Fibroblast of the aortic adventitia (primary cell): ENCODE results near the gene BBS1. TPM values are rescaled to one million over a fixed set of nuclear protein-coding genes. Genes with fewer than 3 reads are reported as not detected.
"Not testable (repeated sequence)": the region's sequence is repeated elsewhere in the genome, so short reads cannot be mapped to it uniquely, and the experiment has no call there.

ENCODE experiments used
- DNase-seq: peaks from one replicate; pipeline ENCODE4 v3.0.0-alpha.2; 2010; ENCODE audit warnings: low read depth
- H3K4me3 ChIP-seq: 2 replicates; pipeline ENCODE4 v1.5.1; 2011; ENCODE audit warnings: low read depth, mild to moderate bottlenecking, control low read depth, low read length, moderate library complexity
- total RNA-seq: library from RNA; depleted of rRNA; stranded (reverse); fragments of >200 nt; gene quantifications from 2 replicates; pipeline ENCODE4 v1.2.3, GENCODE V29; 2012; ENCODE audit warnings: low replicate concordance
- TF ChIP-seq, protein P1 (sequence below): IDR thresholded peaks from 2 replicates; pipeline ENCODE4 v1.5.1; 2011; ENCODE audit warnings: mild to moderate bottlenecking, low read length, control low read depth, inconsistent platforms; ENCODE audit not compliant: insufficient read depth

The BBS1 gene
- total RNA-seq, 1 donor: 41.7 TPM

DNA sequence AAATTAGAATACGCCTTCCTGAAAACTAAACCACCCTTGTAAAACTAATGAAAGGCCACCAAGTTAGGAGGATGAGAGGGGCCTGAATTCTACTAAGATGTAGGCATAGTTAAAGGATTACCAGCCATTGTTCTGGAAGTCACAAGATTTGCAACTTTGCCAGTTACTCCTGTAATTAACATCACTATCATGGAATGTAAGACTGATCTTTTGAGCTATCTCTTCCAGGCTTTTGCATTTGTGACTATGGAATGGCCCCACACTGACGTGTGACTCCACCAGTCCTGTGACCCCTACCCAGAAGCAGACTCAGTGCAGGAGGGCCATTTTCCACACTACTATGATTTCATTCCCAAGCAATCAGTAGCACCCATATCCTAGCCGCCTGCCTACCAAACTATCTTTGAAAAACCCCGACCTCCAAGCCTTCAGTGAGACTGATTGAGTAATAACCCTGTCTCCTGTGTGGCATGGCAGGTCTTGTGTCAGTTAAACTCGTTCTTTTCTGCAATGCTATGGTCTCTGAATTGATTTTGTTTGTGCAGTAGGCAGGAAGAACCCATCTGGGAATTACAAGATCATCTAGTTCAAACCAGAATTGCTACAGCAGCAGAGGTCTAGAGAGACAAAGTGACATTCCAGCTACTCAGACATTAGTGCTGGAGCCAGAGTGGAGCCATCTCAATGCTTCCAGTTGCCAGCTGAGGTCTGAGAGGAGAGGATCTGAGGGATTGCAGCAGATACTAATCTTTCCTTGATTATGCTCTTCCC, 59.8 kb downstream of the BBS1 start:
- TF ChIP-seq, protein P1, sequence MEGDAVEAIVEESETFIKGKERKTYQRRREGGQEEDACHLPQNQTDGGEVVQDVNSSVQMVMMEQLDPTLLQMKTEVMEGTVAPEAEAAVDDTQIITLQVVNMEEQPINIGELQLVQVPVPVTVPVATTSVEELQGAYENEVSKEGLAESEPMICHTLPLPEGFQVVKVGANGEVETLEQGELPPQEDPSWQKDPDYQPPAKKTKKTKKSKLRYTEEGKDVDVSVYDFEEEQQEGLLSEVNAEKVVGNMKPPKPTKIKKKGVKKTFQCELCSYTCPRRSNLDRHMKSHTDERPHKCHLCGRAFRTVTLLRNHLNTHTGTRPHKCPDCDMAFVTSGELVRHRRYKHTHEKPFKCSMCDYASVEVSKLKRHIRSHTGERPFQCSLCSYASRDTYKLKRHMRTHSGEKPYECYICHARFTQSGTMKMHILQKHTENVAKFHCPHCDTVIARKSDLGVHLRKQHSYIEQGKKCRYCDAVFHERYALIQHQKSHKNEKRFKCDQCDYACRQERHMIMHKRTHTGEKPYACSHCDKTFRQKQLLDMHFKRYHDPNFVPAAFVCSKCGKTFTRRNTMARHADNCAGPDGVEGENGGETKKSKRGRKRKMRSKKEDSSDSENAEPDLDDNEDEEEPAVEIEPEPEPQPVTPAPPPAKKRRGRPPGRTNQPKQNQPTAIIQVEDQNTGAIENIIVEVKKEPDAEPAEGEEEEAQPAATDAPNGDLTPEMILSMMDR: no peak
- no peak overlapping the region for H3K4me3 ChIP-seq
- DNase-seq: peak; percentile 12

DNA sequence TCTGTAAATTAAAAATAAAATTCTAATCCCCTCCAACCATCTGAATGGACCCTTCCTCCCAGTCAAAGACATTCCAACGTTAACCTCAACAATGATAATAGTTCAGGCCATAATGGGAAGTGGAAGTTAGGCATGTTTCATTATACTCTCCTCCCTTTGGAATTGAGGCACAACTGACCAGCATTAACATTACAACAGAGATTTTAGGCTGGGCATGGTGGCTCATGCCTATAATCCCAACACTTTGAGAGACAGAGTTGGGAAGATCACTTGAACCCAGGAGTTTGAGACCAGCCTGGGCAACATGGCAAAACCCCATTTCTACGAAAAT, 60.4 kb downstream of the BBS1 start:
- no peak overlapping the region for H3K4me3 ChIP-seq
- no peak for DNase-seq
- TF ChIP-seq, protein P1: no peak

DNA sequence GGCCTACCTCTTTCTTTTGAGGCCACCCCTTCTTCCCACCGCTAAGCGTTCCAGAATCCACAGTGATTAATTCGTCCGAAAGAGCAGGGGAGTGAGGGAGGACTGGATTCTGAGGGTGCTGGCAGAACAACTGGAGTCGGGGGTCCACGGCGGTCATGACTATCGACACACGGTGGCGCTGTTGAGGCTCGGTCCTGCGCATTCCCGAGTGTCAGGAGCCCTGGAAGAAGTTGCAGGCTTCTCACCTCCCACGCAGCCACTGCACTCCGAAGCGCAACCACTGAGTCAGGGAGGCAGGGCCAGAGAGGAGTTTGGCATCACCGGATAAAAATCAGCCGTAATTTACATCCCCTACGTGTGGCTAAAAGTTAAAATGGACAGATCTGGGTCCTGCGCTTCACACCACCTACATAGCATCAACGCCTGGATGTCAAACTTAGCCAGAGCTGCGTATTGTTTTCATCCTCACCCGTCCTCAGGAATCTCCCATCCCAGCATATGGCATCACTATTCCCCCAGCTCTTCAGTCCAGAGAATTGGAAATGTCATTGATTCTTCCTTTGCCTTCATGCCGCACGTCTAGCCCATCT, 68.7 kb downstream of the BBS1 start:
- H3K4me3 ChIP-seq: no peak overlapping the region
- DNase-seq: peak; percentile 74
- TF ChIP-seq, protein P1: peak; percentile 80

DNA sequence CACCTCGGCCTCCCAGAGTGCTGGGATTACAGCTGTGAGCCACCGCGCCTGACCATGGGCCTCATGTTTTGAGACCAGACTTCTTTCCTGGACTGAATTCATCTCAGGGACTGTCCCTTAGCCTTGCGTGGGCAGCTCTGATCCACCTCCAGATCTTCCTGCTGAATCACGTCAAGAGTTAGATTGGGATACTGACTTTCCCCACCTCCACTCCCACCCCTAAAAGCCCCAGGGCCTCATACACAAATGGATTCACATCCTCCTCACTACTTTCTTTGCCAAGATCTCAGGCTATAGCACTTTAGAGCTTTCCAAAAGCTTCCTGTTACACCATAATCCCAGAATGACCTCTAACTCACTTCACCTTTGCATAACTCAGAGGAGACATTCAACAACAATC, 70.4 kb downstream of the BBS1 start:
- no peak for DNase-seq
- TF ChIP-seq, protein P1: no peak

GRCh38 chr11:66581261-66581660, 70.8 kb downstream of the BBS1 start:
- no peak overlapping the region for H3K4me3 ChIP-seq
- no peak for DNase-seq

More for the DNA sequence above, 70.4 kb downstream of the BBS1 start:
- no peak overlapping the region for H3K4me3 ChIP-seq

GRCh38 chr11:66582565-66583147, 72.2 kb downstream of the BBS1 start:
- DNase-seq, H3K4me3 ChIP-seq: not testable (repeated sequence)

More at GRCh38 chr11:66581261-66581660, 70.8 kb downstream of the BBS1 start:
- TF ChIP-seq, protein P1: no peak

Other genes with a start within 250 kb of the BBS1 start
- 69.1 and 85.1 TPM in 2 replicates for gene RAB1B, start 242.0 kb upstream of the BBS1 start, total RNA-seq
- gene CNIH2, start 232.5 kb upstream of the BBS1 start, total RNA-seq: 1.1 TPM in 1 of 2 replicates, not detected in the other
- gene YIF1A, start 221.5 kb upstream of the BBS1 start, total RNA-seq: 35.0 and 119 TPM in 2 replicates
- gene TMEM151A, start 218.7 kb upstream of the BBS1 start, total RNA-seq: 0.27 and 0.41 TPM in 2 replicates
- gene CD248, start 193.6 kb upstream of the BBS1 start, total RNA-seq: 99.1 and 193 TPM in 2 replicates
- 10.1 and 45.3 TPM in 2 replicates for gene RIN1, start 174.2 kb upstream of the BBS1 start, total RNA-seq
- 22.6 and 38.5 TPM in 2 replicates for gene BRMS1, start 165.5 kb upstream of the BBS1 start, total RNA-seq
- 21.5 and 36.3 TPM in 2 replicates for gene B4GAT1, start 163.0 kb upstream of the BBS1 start, total RNA-seq
- gene SLC29A2, start 138.9 kb upstream of the BBS1 start, total RNA-seq: 0.36 TPM in 1 of 2 replicates, not detected in the other
- gene NPAS4, start 89.6 kb upstream of the BBS1 start, total RNA-seq: 0.18 TPM in 1 of 2 replicates, not detected in the other
- gene MRPL11, start 71.8 kb upstream of the BBS1 start, total RNA-seq: 39.4 and 40.0 TPM in 2 replicates
- 9.0 and 10.8 TPM in 2 replicates for gene PELI3, start 43.7 kb upstream of the BBS1 start, total RNA-seq
- gene DPP3, start 30.2 kb upstream of the BBS1 start, total RNA-seq: 19.0 and 31.7 TPM in 2 replicates
- gene ZDHHC24, start 35.4 kb downstream of the BBS1 start, total RNA-seq: 8.6 and 11.0 TPM in 2 replicates
- not detected in 2 replicates for gene ACTN3, start 36.3 kb downstream of the BBS1 start, total RNA-seq
- 35.0 and 47.1 TPM in 2 replicates for gene CTSF, start 58.0 kb downstream of the BBS1 start, total RNA-seq
- 0.45 and 1.1 TPM in 2 replicates for gene CCDC87, start 82.4 kb downstream of the BBS1 start, total RNA-seq
- 28.3 and 54.4 TPM in 2 replicates for gene CCS, start 82.5 kb downstream of the BBS1 start, total RNA-seq
- 11.4 and 26.9 TPM in 2 replicates for gene RBM14, start 106.0 kb downstream of the BBS1 start, total RNA-seq
- 34.5 and 73.8 TPM in 2 replicates for gene RBM4, start 128.1 kb downstream of the BBS1 start, total RNA-seq
- gene RBM4B, start 167.3 kb downstream of the BBS1 start, total RNA-seq: 7.5 and 23.9 TPM in 2 replicates
- gene SPTBN2, start 218.6 kb downstream of the BBS1 start, total RNA-seq: 0.27 and 4.9 TPM in 2 replicates